Measurements from ENCODE around the gene HAUS5.

The HAUS5 gene

DNA sequence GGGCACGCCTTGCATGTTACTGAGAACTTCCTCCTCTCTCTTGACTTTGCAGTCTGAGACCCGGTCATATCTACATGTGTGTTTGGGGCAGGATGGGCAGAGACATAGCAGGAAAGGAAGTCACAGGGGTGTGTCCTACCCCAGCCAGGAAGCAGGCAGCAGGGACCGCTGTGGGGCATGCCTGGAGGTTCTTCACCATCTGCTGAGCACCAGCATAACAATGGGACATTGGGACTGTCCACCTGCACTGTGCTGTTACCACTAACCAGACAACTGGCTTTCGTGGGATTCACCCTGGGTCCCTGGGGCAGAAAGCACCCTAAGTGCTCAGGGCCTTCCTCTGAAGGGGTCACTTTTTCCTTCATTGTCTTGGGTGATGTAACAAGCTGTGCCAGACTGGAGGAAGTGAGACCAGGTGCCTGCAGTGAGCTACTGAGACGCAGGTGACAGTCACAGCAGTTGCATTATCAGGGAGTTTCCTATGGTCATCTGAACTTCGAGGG, 2.6 kb upstream of the HAUS5 start:
- no peak for FAIRE-seq

DNA sequence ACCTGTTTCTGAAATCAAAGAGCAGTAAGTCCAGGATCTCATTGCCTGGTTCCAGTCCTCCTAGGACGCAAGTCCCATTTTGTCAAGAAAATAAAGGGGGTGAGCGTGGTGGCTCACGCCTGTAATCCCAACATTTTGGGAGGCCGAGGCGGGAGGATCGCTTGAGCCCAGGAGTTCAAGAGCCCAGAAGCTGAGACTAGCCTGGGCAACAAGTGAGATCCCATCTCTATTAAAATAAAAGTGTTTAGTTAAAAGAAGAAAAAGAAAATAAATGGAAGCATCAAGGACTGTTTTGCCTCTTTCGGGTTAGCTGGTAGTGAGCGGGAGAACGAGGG, 344 bp upstream of the HAUS5 start:
- no peak for FAIRE-seq

DNA sequence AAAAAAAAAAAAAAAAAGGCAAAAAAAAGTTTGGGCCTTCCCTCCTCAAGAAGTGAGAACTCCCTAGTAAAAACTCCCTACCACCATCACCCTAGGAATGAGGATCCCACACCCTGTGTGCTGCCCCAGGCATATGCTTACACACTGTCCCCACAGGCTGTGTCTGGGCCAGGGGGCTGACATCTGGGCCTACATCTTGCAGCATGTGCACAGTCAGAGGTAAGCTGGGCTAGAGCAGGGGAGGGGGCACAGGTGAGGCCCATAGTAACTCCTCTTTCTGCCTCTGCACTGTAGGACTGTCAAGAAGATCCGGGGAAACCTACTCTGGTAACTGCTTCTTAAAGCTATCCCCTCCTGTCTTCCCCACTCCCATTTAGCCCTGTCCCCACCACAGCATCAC, 1.0 kb downstream of the HAUS5 start:
- no peak for FAIRE-seq

DNA sequence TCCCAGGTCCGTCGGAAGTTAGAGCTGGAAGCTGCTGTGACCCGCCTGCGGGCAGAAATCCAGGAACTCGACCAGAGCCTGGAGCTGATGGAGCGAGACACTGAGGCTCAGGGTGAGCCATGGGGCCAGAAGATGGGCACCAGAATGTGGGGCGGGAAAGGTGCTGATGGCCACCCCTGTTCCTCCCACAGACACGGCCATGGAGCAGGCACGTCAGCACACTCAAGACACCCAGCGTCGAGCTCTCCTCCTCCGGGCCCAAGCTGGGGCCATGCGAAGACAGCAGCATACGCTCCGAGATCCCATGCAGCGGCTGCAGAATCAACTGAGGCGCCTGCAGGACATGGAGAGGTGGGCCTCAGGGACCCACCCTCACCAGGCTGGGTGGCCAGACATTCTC, 2.5 kb downstream of the HAUS5 start:
- FAIRE-seq: no peak

DNA sequence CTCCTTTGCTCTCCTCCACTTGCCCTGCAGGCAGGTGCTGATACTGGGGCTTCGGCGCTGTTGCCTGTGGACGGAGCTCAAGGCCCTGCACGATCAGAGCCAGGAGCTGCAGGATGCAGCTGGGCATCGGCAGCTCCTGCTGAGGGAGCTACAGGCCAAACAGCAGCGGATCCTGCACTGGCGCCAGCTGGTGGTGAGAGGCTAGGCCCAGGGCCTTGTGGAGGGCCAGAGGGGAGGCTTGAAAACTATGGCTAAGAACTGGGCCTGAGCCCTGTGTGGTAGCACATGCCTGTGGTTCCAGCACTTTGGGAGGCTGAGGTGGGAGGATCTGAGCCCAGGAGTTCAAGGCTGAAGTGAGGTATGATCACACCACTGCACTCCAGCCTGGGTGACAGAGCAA, 6.3 kb downstream of the HAUS5 start:
- no peak for FAIRE-seq

DNA sequence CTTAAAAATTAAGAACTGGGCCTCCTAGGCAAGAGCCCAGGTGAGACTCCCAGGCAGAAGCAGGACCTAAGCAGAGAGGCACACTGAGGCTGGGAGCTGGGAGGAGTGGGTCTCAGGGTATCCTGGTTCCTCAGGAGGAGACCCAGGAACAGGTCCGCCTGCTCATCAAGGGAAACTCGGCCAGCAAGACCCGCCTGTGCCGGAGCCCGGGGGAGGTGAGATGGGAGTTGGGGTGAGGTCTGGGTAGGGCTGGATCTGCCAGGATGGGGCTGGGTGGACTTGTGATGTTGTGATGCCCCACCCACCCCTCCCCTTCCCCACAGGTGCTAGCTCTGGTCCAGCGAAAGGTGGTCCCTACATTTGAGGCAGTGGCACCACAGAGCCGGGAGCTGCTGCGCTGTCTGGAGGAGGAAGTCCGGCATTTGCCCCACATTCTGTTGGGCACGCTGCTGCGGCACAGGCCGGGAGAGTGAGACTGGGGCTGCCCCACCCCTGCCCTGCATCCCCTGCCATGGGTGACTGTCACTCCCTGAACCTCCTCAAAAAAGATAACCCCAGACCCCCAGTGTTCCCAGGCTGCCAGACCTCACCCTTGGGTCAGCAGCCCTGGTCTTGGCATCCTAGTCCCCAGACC, 6.9 kb downstream of the HAUS5 start:
- FAIRE-seq: no peak

DNA sequence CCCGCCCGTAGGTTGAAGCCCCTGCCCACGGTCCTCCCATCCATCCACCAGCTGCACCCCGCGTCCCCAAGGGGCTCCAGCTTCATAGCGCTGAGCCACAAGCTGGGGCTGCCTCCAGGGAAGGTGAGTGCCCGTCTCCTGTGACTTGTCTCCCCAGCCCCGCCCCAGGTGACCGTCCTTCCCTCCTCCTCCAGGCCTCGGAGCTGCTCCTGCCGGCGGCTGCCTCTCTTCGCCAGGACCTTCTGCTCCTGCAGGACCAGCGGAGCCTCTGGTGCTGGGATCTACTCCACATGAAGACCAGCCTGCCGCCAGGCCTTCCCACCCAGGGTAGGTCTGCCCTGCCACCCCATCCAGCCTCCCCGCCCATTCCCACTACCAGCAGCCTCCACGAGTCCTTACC, 7.5 kb downstream of the HAUS5 start:
- no peak for FAIRE-seq

DNA sequence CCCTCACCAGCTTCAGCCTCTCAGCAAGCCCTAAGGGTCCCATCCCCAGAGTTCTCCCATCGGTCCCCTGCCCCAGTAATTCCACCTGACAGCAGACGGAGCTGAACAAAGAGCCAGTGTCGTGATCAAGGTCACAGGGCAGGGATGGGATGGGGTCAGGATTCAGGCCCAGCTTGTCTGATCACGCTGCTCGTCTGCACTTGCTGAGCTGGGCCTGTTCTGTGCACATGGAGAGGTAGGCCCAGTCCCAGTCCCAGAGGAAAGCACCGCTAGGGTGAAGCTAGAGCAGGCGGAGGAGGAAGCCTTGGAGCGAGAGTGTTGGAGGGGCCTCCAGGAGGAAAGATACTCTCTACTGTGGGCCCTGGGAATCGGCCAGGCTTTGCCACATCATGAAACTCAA, 9.2 kb downstream of the HAUS5 start:
- FAIRE-seq: no peak

DNA sequence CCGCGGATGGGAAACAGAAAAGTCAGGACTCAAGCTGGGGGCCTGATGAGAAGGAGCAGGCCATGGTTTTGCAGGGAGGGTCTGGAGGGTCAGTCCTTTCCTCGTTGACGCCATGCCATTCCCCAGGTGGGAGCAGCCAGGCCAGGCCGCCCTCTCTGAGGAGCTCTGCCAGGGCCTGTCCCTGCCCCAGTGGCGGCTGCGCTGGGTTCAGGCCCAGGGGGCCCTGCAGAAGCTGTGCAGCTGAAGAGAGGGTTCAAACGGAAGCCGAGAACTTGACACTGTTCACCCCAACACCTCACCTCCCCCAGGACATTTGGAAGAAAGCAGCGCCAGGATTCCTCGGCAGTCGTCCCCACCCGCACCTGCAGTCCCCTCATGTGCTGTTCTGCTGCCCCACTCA, 10.2 kb downstream of the HAUS5 start:
- FAIRE-seq: no peak

DNA sequence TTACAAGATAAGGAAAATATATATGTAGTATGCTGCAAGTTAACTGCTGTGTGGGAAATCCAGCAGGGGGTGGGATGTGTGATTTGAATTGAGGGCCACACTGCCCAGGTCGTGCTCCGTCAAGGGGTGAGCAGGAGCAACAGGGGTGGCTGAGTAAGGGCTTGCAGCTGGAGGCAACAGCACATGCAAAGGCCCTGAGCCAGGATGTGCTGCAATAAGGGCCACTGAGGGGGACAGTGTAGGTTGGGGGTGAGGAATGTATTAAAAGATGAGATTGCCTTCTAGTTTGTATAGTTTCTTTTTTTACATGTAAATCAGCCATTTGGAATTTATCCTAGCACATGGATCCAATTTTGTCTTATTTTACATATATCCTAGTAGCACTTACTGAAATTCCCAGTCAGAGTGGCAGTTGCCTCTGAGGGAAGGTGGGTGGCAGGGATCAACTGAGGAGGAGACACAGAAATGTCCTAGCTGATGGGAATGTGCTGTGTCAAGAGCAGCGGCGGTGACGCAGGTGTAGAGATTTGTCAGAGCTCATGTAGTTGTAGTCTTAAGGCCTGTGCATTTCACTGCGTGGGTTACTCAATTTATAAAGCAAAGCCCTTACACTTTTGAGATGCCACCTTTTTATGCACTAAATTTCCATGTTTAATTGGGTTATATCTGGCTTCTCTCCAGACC, 10.9 kb downstream of the HAUS5 start:
- FAIRE-seq: no peak

DNA sequence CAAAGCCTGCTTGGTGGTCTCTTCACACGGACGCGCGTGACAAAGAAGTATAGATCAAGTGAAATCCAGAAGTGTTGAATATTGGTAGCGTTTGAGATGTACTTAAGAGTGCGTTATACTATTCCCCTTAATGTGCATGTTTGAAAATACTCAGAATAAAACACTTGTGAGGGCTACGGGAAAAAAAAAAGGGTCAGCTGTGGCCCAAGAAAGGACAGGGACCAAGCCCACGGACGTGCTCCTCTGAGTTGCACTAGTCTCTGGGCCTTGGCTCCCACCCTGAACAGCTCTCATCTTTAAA, 15.7 kb downstream of the HAUS5 start:
- FAIRE-seq: no peak

DNA sequence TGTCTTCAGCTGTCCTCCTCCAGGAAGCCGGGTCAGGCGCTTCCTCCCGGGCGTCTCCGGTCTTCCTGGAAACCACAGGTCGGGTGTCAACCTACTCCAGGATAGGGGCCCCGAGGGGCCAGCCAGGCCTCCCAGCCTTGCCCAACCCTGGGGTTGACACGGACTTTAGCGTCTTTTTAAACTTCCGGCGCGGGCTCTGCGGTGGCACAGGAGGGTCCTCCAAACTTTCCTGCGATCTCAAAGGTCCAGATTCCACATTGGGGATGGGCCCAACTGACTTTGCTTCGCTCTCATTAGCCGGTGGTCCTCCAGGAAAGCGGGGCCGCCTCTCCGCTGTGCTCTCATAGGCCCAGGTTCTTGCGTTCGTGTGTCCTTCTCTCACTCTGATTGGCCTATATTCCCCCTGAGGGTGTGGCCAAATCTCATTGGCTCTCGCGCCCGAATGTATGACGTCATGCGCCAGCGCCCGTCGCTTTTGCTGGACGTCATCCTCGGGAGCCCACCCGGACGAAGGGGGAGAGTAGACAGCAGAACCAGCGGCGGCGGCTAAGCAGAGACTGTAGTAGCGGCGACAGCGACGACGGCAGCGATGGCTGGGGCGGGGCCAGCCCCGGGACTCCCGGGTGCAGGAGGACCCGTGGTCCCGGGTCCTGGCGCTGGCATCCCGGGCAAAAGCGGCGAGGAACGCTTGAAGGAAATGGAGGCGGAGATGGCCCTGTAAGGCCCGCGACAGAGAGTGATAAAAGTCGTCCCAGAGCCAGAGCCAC, 16.2 kb downstream of the HAUS5 start, which contains the start of gene RBM42:
RBM42 (plus strand) TSS at position 472 of the 767 bp plus-strand sequence; CDS start at position 590, 118 bp downstream.
- FAIRE-seq: peak; percentile 99

DNA sequence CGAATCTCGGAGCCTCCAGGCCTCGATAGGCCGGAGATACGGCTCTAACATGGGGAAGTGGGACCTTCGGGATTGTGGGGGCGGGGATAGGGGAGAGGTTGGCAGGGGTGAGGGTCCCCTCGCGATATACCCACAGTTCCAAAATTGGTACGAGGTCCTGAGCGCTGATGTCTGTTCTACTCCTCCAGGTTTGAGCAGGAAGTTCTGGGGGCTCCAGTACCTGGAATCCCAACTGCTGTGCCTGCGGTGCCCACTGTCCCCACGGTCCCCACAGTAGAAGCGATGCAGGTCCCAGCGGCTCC, 16.7 kb downstream of the HAUS5 start:
- FAIRE-seq: no peak

DNA sequence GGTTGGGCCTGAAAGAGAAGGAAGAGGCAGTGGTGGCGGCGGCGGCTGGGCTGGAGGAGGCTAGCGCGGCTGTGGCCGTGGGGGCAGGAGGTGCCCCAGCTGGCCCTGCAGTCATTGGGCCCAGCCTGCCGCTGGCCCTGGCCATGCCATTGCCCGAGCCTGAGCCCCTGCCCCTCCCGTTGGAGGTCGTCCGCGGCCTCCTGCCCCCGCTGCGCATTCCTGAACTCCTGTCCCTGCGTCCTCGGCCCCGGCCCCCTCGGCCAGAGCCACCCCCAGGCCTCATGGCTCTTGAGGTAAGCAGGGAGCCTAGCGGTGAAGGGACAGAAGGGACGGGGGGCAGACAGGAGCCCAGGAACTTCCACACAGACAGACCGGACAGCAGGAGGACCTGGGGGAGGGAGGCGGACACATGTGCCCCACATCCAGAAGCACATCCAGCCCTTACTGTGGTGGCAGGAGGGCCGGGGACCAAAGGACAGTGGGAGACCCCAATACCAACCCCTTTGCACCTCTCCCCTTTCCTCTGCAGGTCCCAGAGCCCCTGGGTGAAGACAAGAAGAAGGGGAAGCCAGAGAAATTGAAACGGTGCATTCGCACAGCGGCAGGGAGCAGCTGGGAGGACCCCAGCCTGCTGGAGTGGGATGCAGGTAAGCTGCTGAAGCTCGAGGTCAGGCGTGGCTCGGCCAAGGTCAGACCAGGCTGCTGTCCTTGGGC, 21.3 kb downstream of the HAUS5 start:
- no peak for FAIRE-seq

DNA sequence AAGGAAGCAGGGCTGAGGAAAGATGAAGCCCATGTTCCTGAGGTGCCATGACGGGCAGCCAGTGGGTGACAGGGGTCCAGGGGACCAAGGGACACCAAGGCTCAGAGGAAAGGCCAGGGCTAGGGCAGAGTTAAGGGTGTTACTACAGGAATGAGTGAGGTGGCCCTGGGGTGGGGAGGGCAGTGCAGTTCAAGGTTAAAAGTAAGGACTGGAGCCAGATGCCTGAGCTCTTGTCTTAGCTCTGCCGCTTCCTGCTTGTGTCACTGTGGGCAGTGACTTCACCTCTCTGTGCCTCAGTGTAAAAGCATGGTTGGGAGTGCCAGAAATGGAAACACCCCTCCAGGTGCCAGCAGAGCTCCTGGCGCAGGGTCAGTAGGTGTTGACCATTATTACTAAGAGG, 24.1 kb downstream of the HAUS5 start:
- no peak for FAIRE-seq

DNA sequence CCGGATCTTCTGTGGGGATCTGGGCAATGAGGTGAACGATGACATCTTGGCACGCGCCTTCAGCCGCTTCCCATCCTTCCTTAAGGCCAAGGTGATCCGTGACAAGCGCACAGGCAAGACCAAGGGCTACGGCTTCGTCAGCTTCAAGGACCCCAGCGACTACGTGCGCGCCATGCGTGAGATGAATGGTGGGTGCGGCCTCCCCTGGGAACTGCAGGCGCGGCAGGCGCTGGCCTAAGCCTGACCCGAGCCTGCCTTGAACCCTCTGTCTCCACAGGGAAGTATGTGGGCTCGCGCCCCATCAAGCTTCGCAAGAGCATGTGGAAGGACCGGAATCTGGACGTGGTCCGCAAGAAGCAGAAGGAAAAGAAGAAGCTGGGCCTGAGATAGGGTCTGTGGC, 24.6 kb downstream of the HAUS5 start:
- no peak for FAIRE-seq

DNA sequence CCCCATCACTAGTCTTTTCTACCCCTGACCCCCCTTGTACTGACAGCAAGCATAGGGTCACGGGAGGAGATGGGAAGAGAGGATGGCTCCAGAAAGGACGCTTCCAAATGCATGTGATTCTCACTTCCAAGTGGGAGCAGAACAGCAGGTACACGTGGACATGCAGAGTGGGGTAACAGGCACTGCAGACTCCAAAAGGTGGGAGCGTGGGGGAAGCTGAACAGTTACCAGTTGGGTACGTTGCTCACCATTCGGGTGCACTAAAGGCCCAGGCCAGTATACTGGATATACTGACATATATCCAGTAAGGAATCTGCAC, 26.7 kb downstream of the HAUS5 start:
- FAIRE-seq: no peak

DNA sequence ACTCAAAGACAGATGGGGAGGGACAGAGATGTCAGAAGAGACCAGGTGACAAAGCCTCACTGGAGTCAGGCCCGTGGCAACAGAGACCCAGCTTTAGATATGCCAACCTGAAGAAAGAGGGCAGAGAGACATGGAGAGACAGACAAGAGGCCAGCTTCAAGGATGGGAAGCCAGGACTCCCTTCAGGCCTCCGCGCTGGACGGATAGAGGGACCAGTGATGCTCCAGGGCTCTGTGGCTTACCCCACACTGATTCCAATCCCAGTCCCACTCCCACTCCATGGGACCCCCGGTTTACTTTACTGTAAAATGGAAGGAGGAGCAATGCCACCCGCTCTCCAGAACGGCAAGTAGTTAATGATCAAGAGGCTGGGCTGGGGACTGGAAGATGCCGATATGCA, 27.3 kb downstream of the HAUS5 start:
- FAIRE-seq: no peak

DNA sequence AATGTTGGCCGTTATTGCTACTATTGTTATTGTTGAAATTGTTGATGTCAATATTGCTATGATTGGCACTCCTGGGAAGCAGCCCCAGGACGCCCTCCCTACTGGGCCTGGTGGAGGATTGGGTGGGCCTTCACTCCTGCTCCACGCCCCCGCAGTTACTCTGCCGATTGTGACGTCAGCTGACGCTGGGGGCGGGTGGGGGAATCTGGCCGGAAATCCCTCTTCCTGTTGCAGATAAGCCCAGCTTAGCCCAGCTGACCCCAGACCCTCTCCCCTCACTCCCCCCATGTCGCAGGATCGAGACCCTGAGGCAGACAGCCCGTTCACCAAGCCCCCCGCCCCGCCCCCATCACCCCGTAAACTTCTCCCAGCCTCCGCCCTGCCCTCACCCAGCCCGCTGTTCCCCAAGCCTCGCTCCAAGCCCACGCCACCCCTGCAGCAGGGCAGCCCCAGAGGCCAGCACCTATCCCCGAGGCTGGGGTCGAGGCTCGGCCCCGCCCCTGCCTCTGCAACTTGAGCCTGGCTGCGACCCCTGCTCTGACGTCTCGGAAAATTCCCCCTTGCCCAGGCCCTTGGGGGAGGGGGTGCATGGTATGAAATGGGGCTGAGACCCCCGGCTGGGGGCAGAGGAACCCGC, 29.1 kb downstream of the HAUS5 start, which contains the start of gene ETV2:
ETV2 (plus strand) TSS at position 231 of the 637 bp plus-strand sequence. CDS start 716 bp downstream, outside the sequence.
- no peak for FAIRE-seq

DNA sequence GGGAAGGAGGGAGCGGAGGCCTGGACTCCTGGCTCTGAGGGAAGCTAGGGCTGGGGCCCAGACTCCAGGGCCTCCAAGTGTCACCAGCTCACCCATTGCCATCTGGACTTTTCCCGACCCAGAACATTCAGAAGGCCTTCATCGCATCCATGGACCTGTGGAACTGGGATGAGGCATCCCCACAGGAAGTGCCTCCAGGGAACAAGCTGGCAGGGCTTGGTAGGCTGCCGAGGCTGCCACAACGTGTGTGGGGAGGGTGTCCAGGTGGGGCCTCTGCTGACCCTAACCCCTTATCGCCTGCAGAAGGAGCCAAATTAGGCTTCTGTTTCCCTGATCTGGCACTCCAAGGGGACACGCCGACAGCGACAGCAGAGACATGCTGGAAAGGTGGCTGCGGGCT, 29.8 kb downstream of the HAUS5 start:
- FAIRE-seq: no peak

DNA sequence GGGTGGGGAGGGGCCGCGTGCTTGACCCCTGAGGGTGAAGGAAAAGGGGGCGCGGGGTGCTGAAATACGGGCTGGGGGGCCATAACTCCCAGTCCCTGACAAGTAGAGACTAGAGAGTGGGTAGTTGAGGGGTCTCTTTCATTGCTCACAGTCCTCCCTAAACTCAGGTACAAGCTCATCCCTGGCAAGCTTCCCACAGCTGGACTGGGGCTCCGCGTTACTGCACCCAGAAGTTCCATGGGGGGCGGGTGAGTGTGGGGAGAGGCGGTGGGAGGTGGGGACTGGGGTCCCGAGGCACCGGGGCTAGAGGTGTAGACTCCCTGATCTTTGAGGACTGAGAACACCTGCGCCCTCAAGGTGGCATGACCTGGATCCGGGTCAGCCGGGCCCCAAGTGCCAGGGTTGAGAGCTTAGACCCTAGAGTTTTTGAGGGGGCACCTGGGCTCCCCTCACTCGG, 30.3 kb downstream of the HAUS5 start:
- FAIRE-seq: no peak

DNA sequence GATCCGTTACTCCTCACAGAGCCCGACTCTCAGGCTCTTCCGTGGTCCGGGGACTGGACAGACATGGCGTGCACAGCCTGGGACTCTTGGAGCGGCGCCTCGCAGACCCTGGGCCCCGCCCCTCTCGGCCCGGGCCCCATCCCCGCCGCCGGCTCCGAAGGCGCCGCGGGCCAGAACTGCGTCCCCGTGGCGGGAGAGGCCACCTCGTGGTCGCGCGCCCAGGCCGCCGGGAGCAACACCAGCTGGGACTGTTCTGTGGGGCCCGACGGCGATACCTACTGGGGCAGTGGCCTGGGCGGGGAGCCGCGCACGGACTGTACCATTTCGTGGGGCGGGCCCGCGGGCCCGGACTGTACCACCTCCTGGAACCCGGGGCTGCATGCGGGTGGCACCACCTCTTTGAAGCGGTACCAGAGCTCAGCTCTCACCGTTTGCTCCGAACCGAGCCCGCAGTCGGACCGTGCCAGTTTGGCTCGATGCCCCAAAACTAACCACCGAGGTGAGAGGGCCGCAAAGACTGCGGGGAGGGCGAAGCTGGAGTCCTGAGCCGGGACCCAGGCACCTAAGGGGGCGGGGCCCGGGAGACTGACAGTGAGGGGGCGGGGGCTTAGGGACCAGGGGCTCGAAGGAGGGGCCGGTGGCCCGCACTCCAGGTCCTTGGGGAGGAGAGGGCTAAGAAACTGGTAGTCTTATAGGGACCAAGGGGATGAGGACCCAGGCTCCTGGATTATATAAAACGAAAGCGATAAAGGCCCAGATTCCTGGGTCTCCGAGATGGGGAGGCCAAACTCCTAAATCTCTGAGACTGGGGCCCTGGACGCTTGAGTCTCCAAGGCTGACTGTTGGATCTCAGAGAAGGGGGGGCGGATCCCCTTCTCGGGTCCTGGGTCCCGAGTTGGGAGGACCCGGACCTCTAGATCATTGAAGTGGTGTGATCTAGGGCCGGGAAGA, 31.0 kb downstream of the HAUS5 start:
- FAIRE-seq: no peak
